Measurements from ENCODE around the gene GCGR.

- TF ChIP-seq CTCF (IDR thresholded peaks at IDR 0.05) (peak in 1 of 6 experiments; percentile 22), POLR2A (IDR thresholded peaks at IDR 0.05) (peak; percentile 64 to 89)
Observed at GRCh38 chr17:81833160-81833920, 29.4 kb downstream of the GCGR start, which contains the start of gene MCRIP1.
